Epithelial cell of esophagus (primary cell): ENCODE results near the gene PLEKHG3.
A peak's percentile ranks its signal among the peaks of the same experiment; 100 is the strongest.

Experiments
- DNase-seq: peaks from one replicate; pipeline ENCODE4 v3.0.0; 2010; ENCODE audit warnings: low read depth
- H3K4me3 ChIP-seq: 2 replicates; pipeline ENCODE4 v1.5.1; 2011; ENCODE audit warnings: mild to moderate bottlenecking, low read length, control low read depth
- CTCF ChIP-seq: IDR thresholded peaks from 2 replicates; pipeline ENCODE4 v1.5.1; 2011; ENCODE audit warnings: low read depth, mild to moderate bottlenecking, low read length, control low read depth, inconsistent platforms; ENCODE audit not compliant: insufficient read depth; ENCODE audit errors: missing control alignments

Gene PLEKHG3

GRCh38 chr14:64720131-64720576, 15.9 kb downstream of the PLEKHG3 start:
- DNase-seq = peak; percentile 98
- no peak overlapping the region for H3K4me3 ChIP-seq
- no peak for TF ChIP-seq CTCF

GRCh38 chr14:64721391-64721791, 17.2 kb downstream of the PLEKHG3 start:
- DNase-seq = no peak
- H3K4me3 ChIP-seq = no peak overlapping the region
- TF ChIP-seq CTCF = no peak

DNA sequence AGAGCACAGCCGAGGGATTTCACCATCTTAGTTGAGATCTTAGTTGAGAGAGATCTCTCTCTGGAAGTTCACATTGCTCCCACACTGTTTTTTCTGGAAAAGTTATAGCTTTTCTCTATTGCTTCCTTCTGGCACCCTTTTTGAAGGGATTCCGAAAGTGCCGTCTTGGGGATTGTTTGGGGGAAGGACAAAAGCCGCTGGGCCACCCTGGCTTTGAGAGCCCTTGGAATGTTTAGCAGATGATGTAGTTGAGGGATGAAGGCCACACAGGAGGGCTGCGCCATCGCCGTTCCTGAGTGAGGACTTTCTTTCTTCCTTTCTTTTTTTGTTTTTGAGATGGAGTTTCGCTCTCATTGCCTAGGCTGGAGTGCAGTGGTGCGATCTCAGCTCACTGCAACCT, 17.7 kb downstream of the PLEKHG3 start:
- TF ChIP-seq CTCF = no peak
- H3K4me3 ChIP-seq = no peak overlapping the region
- DNase-seq = no peak

DNA sequence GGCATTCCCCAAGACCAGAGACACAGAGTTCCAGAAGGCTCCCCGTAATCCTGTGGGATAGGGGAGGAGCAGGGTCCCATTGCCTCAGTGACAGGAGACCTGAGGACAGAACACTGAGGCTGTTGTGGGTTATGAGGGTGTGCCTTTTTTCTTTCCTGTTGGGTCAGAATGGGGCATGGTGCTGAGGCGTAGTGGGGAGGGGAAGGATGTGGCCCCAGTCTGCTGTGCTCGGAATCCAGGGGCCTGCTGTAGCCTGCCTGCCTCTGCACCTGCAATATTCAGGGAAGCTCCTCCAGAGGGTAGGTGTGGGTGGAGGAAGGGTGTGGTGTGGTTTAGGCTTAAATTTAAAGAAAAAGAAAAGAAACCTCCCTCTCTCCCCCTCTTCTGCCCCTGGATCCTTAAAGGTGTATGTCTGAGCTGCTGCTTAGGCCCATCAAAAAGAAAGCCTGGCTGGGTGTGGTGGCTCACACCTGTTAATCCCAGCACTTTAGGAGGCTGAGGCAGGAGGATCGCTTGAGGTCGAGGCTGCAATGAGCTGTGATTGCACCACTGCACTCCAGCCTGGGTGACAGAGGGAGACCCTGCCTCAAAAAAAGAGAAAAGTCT, 18.7 kb downstream of the PLEKHG3 start:
- H3K4me3 ChIP-seq = no peak overlapping the region
- TF ChIP-seq CTCF = no peak

DNA sequence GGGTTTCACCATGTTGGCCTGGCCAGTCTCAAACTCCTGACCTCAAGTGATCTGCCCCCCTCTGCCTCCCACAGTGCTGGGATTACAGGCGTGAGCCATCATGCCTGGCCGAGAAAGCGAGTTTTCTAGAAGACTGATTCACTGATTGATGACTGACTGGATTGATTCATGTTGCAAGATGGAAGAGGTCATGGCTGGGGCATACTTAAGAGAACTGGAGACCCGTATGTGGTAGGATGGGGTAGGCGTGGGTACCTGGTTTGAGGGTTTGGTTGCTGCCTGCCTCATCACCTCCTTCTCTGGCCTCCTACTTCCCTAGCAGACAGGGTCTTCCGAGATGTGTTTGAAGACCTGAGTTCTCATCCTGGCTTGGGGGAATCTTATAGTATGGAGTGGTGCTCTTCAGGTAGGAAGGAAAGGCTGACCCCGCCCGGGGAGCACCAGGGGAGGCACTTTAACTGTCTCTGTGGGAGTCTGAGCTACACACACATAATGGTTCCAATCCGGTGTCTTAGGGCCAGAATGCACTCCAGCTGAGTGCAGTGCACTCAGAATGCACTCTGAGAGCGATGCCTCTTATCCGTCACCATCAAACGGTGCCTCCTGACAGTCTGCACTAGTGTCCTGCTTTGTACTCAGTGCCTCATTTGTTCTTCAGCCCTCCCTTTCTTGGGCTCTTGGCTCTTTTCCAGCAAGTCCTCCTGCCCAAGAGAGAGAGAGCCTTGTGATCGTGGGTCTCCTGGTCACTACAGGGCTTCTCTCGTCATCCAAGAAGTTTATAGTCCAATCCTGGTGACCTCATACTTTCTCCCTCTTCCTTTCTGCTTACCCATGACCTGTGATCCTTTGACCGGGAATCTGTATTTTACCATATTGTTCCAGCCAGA, 19.7 kb downstream of the PLEKHG3 start:
- no peak overlapping the region for H3K4me3 ChIP-seq
- no peak for TF ChIP-seq CTCF
- peak; percentile 88 for DNase-seq

More for the DNA sequence above, 18.7 kb downstream of the PLEKHG3 start:
- peak; percentile 93 for DNase-seq

GRCh38 chr14:64724578-64724930, 20.3 kb downstream of the PLEKHG3 start:
- no peak overlapping the region for H3K4me3 ChIP-seq
- DNase-seq = no peak
- no peak for TF ChIP-seq CTCF

- no peak overlapping the region for H3K4me3 ChIP-seq
- no peak for TF ChIP-seq CTCF
- DNase-seq = no peak
Observed at GRCh38 chr14:64725261-64725815, 21.1 kb downstream of the PLEKHG3 start.
